Activated T-helper 1 cell treated with Interleukin-2 at 50 U/mL for 16 hours (primary cell): ENCODE measurements around the gene SH3BP2.

Experiments
- DNase-seq: peaks from one replicate; pipeline ENCODE4 v3.0.0-alpha.2; 2020; ENCODE audit warnings: low read depth

The SH3BP2 gene

GRCh38 chr4:2878346-2878745 lies 85.5 kb downstream of the SH3BP2 start:
- no peak for DNase-seq

- DNase-seq = no peak
Observed at GRCh38 chr4:2879026-2879425, 86.1 kb downstream of the SH3BP2 start.

- DNase-seq = no peak
Observed at GRCh38 chr4:2881431-2881830, 88.5 kb downstream of the SH3BP2 start.

- DNase-seq = no peak
Observed at GRCh38 chr4:2882341-2882740, 89.5 kb downstream of the SH3BP2 start.

GRCh38 chr4:2886161-2886560 lies 93.3 kb downstream of the SH3BP2 start:
- DNase-seq = no peak

GRCh38 chr4:2886622-2887021 lies 93.7 kb downstream of the SH3BP2 start:
- no peak for DNase-seq

- no peak for DNase-seq
Observed at GRCh38 chr4:2887343-2887742, 94.5 kb downstream of the SH3BP2 start.

- DNase-seq = no peak
Observed at GRCh38 chr4:2888886-2889285, 96.0 kb downstream of the SH3BP2 start.
